Vagina (tissue), 2 donors: ENCODE data around the gene AKAP7.

Experiments used
- CTCF ChIP-seq, 3 experiments: fragments of 450-650 bp in 2 of 3; fragments of 200-600 bp in 1 of 3; sonication (generic) in 1 of 3; IDR thresholded peaks; one replicate each; pipeline ENCODE4 v1.5.1; 2017 to 2019; ENCODE audit warnings: antibody characterized with exemption in 3 of 3, mild to moderate bottlenecking in 2 of 3, moderate library complexity in 2 of 3
- POLR2A ChIP-seq, 2 donors: fragments of 450-650 bp; IDR thresholded peaks; one replicate each; pipeline ENCODE4 v1.6.1; 2017; ENCODE audit warnings: antibody characterized with exemption in 2 of 2, mild to moderate bottlenecking in 2 of 2, moderate library complexity in 2 of 2
- POLR2AphosphoS5 ChIP-seq, 2 donors: sonication (generic); formaldehyde crosslinking; IDR thresholded peaks; one replicate each; pipeline ENCODE4 v1.9.0; 2017; ENCODE audit warnings: antibody characterized with exemption in 2 of 2, mild to moderate bottlenecking in 2 of 2, low read depth in 1 of 2; ENCODE audit not compliant: insufficient read depth in 1 of 2

- no peak for TF ChIP-seq CTCF (IDR thresholded peaks at IDR 0.05)
- TF ChIP-seq POLR2AphosphoS5 (IDR thresholded peaks at IDR 0.05; ENCODE audit: insufficient read depth in 1 of 2, low read depth in 1 of 2): no peak
- no peak for TF ChIP-seq POLR2A (IDR thresholded peaks at IDR 0.05)
Measured at GRCh38 chr6:131293472-131293911, 158.2 kb downstream of the AKAP7 start.
